Endothelial cell of umbilical vein (primary cell): ENCODE measurements around the gene CARD10. TPM values are rescaled to one million over a fixed set of nuclear protein-coding genes. Genes with fewer than 3 reads are reported as not detected.

Experiments
- BruUV-seq: library from RNA; stranded (reverse); fragments of 400-500 nt; replicated peaks from 2 replicates; lab custom pipeline; 2021; lab: Mats Ljungman, UMichigan
- CTCF ChIA-PET: fragments of 300-600, 350-600 bp; sonication (Branson Sonifier 250); formaldehyde crosslinking; loops from one replicate; lab custom pipeline; 2021; ENCODE audit warnings: antibody characterized with exemption, inconsistent platforms; lab: Charles Lee
- POLR2A ChIA-PET: fragments of 300-600, 350-600 bp; sonication (Branson Sonifier 250); formaldehyde crosslinking; loops from one replicate; lab custom pipeline; 2021; ENCODE audit warnings: antibody characterized with exemption, inconsistent platforms; lab: Charles Lee
- DNase-seq: peaks from one replicate; pipeline ENCODE4 v3.0.0-alpha.2; 2011; ENCODE audit warnings: low read depth, low spot score
- FAIRE-seq: peaks from 2 replicates; lab custom pipeline; 2011; peaks lifted over from hg19 to GRCh38; lab: Jason Lieb, UNC
- H2AFZ ChIP-seq: 2 replicates; pipeline ENCODE4 v1.6.0; 2012; ENCODE audit warnings: low read depth, low read length, control low read depth, inconsistent platforms
- H3K27ac ChIP-seq: 2 replicates; pipeline ENCODE4 v1.5.1; 2011; ENCODE audit warnings: low read depth, mild to moderate bottlenecking, control low read depth, low read length, moderate library complexity; ENCODE audit not compliant: insufficient read depth
- H3K27me3 ChIP-seq, 2 experiments: 2 replicates each; pipeline versions ENCODE4 v1.6.0 to v1.6.1; 2011; ENCODE audit warnings: low read length in 2 of 2, mixed read lengths in 1 of 2; ENCODE audit not compliant: control insufficient read depth in 2 of 2, insufficient read depth in 2 of 2
- H3K36me3 ChIP-seq, 2 experiments: 2 replicates in 1 of 2; 3 replicates in 1 of 2; pipeline ENCODE4 v1.5.1; 2011; ENCODE audit warnings: low read length in 2 of 2, mild to moderate bottlenecking in 1 of 2, moderate library complexity in 1 of 2; ENCODE audit not compliant: control insufficient read depth in 2 of 2, insufficient read depth in 2 of 2; ENCODE audit errors: extremely low read depth in 1 of 2
- H3K4me1 ChIP-seq: 3 replicates; pipeline ENCODE4 v1.5.1; 2011; ENCODE audit warnings: mild to moderate bottlenecking, low read length; ENCODE audit not compliant: control insufficient read depth, insufficient read depth; ENCODE audit errors: extremely low read depth
- H3K4me2 ChIP-seq: 2 replicates; pipeline ENCODE4 v1.6.1; 2011; ENCODE audit warnings: low read length, control low read depth, mixed read lengths; ENCODE audit not compliant: insufficient read depth
- H3K4me3 ChIP-seq, 3 experiments: fragments of 200-600 bp in 1 of 3; sonication (generic), shearing (Covaris generic) in 1 of 3; replicated peaks in 1 of 3; 2 replicates each; pipeline ENCODE4 v1.5.1; 2011 to 2016; ENCODE audit warnings: control low read depth in 3 of 3, low read length in 3 of 3, mild to moderate bottlenecking in 2 of 3, inconsistent platforms in 1 of 3, low read depth in 1 of 3, moderate library complexity in 1 of 3; ENCODE audit not compliant: insufficient read depth in 1 of 3
- H3K79me2 ChIP-seq: 2 replicates; pipeline ENCODE4 v1.6.0; 2012; ENCODE audit warnings: low read length, inconsistent platforms; ENCODE audit not compliant: control insufficient read depth, insufficient read depth
- H3K9ac ChIP-seq: replicated peaks from 2 replicates; pipeline ENCODE3; 2011; ENCODE audit warnings: low read length, control low read depth; ENCODE audit not compliant: insufficient read depth; ENCODE audit errors: extremely low read depth
- H3K9me1 ChIP-seq: replicated peaks from 3 replicates; pipeline ENCODE4 v1.6.0; 2011; ENCODE audit warnings: mild to moderate bottlenecking, low read length; ENCODE audit not compliant: control insufficient read depth, insufficient read depth; ENCODE audit errors: extremely low read depth
- H3K9me3 ChIP-seq: replicated peaks from 2 replicates; pipeline ENCODE4 v1.5.1; 2012; ENCODE audit warnings: low read length, inconsistent platforms; ENCODE audit not compliant: control insufficient read depth, insufficient read depth
- H4K20me1 ChIP-seq: replicated peaks from 2 replicates; pipeline ENCODE3; 2011; ENCODE audit warnings: mild to moderate bottlenecking, low read length; ENCODE audit not compliant: control insufficient read depth, insufficient read depth; ENCODE audit errors: extremely low read depth
- EZH2 ChIP-seq: IDR thresholded peaks from 2 replicates; pipeline ENCODE4 v1.6.1; 2012; ENCODE audit warnings: borderline replicate concordance, low read depth, mild to moderate bottlenecking, moderate library complexity, low read length, inconsistent platforms; ENCODE audit not compliant: severe bottlenecking
- FOS ChIP-seq: IDR thresholded peaks from 2 replicates; pipeline ENCODE4 v1.6.1; 2011; ENCODE audit warnings: mild to moderate bottlenecking, low read length, moderate library complexity, borderline replicate concordance; ENCODE audit not compliant: insufficient read depth
- GATA2 ChIP-seq: IDR thresholded peaks from 2 replicates; pipeline ENCODE4 v1.7.0; 2011; ENCODE audit warnings: low read depth, mild to moderate bottlenecking, moderate library complexity, mixed read lengths, low read length; ENCODE audit not compliant: insufficient read length, insufficient read depth
- JUN ChIP-seq: IDR thresholded peaks from 2 replicates; pipeline ENCODE4 v1.6.1; 2011; ENCODE audit warnings: borderline replicate concordance, low read depth; ENCODE audit not compliant: insufficient read length, insufficient read depth
- MAX ChIP-seq: IDR thresholded peaks from 2 replicates; pipeline ENCODE4 v1.6.1; 2011; ENCODE audit not compliant: insufficient read depth, insufficient read length
- MYC ChIP-seq: IDR thresholded peaks from one replicate; pipeline ENCODE4 v1.6.1; 2011; ENCODE audit warnings: mild to moderate bottlenecking, low read depth, low read length
- POLR2A ChIP-seq: IDR thresholded peaks from 2 replicates; pipeline ENCODE4 v1.6.1; 2012; ENCODE audit warnings: low read depth, mild to moderate bottlenecking, control low read depth, low read length
- POLR2AphosphoS5 ChIP-seq: IDR thresholded peaks from 2 replicates; pipeline ENCODE4 v1.6.1; 2012; ENCODE audit warnings: low read depth, mild to moderate bottlenecking, control low read depth, low read length, moderate library complexity; ENCODE audit not compliant: insufficient read depth
- dilution Hi-C: fragments of 300-500 bp; cut with MboI; formaldehyde crosslinking; loops from one replicate; pipeline ENCODE4 v1.15.0; 2019; ENCODE audit warnings: low sequenced_read_pairs; ENCODE audit not compliant: extremely low pct_ligation_motif_present
- intact Hi-C: fragments of 100-400 bp; cut with micrococcal nuclease; formaldehyde crosslinking; loops from one replicate; pipeline ENCODE4 v1.10.0; 2022
- polyA plus RNA-seq, 4 experiments: library from polyadenylated mRNA; depleted of rRNA in 3 of 4; stranded (reverse) in 3 of 4; unstranded in 1 of 4; fragments of >200 nt; gene quantifications; 2 replicates each; pipeline versions ENCODE4 v1.2.1 to v1.2.3, GENCODE V29; 2011 to 2012; ENCODE audit warnings: missing spikeins in 1 of 4
- total RNA-seq: library from RNA; stranded (reverse); gene quantifications from 2 replicates; pipeline ENCODE4 v1.2.3, GENCODE V29; 2021
- TF ChIP-seq, protein P1 (sequence below), 2 donors: IDR thresholded peaks; 1 replicate in 1 of 2; 2 replicates in 1 of 2; pipeline ENCODE4 v1.5.1; 2011; ENCODE audit warnings: low read length in 2 of 2, mild to moderate bottlenecking in 2 of 2, moderate library complexity in 2 of 2, control low read depth in 1 of 2, inconsistent platforms in 1 of 2, low read depth in 1 of 2; ENCODE audit not compliant: insufficient read depth in 1 of 2; ENCODE audit errors: extremely low read depth in 1 of 2

The CARD10 gene
- total and polyA plus RNA-seq, 2 donors (not counting 3 experiments of a cell fraction or from before 2014, with no cell fraction given): 36.1 to 39.5 TPM

DNA sequence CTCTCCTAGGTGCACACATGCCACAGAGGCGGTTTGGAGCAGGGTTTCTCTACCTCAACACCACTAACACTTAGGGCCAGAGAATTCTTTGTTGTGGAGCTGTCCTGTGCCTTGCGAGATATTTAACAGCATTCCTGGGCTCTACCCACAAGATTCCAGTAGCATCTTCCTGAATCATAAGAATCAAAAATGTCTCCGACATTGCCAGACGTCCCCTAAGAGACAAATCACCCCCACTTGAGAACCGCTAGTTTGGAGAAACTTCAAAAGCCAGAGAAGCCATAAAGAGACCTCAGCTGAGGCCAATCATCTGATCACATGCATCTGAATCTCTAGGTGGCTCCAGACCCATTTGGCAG, 49.1 kb downstream of the CARD10 start:
- Histone ChIP-seq H3K27me3 (no peaks in the 10 kb centered on the region), H4K20me1 (no peaks in the 10 kb centered on the region), H3K4me2 (no peak overlapping the region), H3K79me2 (peaks cover 2% of the 10 kb centered on the region), H3K9me3 (no peaks in the 10 kb centered on the region), H2AFZ (no peak overlapping the region), H3K9me1 (no peaks in the 10 kb centered on the region), H3K27ac (no peak overlapping the region), H3K36me3 (peaks cover 11 to 69% of the 10 kb centered on the region in 2 experiments), H3K4me3 (no peak overlapping the region), H3K4me1 (no peaks in the 10 kb centered on the region), H3K9ac (no peak overlapping the region)
- POLR2A ChIA-PET: no interaction called here
- dilution Hi-C loops (no loop called here), intact Hi-C loops (no loop called here)
- no TSS peak for BruUV-seq
- DNase-seq (no peak), FAIRE-seq (no peak)
- no peak for TF ChIP-seq JUN
- no peak for TF ChIP-seq EZH2
- TF ChIP-seq FOS: no peak
- TF ChIP-seq POLR2A: no peak
- TF ChIP-seq MAX: no peak
- TF ChIP-seq, protein P1, sequence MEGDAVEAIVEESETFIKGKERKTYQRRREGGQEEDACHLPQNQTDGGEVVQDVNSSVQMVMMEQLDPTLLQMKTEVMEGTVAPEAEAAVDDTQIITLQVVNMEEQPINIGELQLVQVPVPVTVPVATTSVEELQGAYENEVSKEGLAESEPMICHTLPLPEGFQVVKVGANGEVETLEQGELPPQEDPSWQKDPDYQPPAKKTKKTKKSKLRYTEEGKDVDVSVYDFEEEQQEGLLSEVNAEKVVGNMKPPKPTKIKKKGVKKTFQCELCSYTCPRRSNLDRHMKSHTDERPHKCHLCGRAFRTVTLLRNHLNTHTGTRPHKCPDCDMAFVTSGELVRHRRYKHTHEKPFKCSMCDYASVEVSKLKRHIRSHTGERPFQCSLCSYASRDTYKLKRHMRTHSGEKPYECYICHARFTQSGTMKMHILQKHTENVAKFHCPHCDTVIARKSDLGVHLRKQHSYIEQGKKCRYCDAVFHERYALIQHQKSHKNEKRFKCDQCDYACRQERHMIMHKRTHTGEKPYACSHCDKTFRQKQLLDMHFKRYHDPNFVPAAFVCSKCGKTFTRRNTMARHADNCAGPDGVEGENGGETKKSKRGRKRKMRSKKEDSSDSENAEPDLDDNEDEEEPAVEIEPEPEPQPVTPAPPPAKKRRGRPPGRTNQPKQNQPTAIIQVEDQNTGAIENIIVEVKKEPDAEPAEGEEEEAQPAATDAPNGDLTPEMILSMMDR (IDR thresholded peaks at IDR 0.05; ENCODE audit: extremely low read depth in 1 of 2, insufficient read depth in 1 of 2, low read depth in 1 of 2, low read length in 2 of 2): no peak
- TF ChIP-seq POLR2AphosphoS5: no peak
- TF ChIP-seq MYC: no peak
- TF ChIP-seq GATA2: no peak
- CTCF ChIA-PET: interaction anchor here (1.0 to 1.3 kb wide), 2 partner anchors 12 to 122 kb away, joined by 3 to 5 read pairs; no protein-coding TSS in a partner anchor
